ENCODE measurements around the gene ZNF358. TPM values are rescaled to one million over a fixed set of nuclear protein-coding genes. Genes with fewer than 3 reads are reported as not detected.
A peak's percentile ranks its signal among the peaks of the same experiment; 100 is the strongest.

ZNF358 gene
- polyA plus RNA-seq, 3 donors: 0.41 to 8.6 (median 1.0) TPM

- Mint-ChIP-seq H3K9me3 (peaks cover 0 to 3% (median 0%) of the 10 kb centered on the region in 7 donors), H3K4me1 (peaks cover 31% of the 10 kb centered on the region), H3K4me3 (no peak overlapping the region), H3K27me3 (ENCODE audit: low read depth in 3 of 3) (peaks cover 4 to 10% (median 5%) of the 10 kb centered on the region in 3 donors), H3K27ac (peak overlapping the region in 1 of 7 donors; percentile 63), H3K36me3 (peaks cover 9 to 24% of the 10 kb centered on the region in 2 donors)
- no peak for TF ChIP-seq CTCF (IDR thresholded peaks at IDR 0.05)
- peaks cover 27 to 30% of the 10 kb centered on the region in 2 donors for H3K4me1 ChIP-seq (ENCODE audit: control insufficient read depth in 1 of 2, insufficient read depth in 2 of 2, low read length in 2 of 2)
- H3K36me3 ChIP-seq (replicated peaks in 1 of 2; ENCODE audit: control insufficient read depth in 1 of 2, insufficient read depth in 2 of 2, low read length in 2 of 2): peaks cover under 1% of the 10 kb centered on the region in 2 donors
- H2AFZ ChIP-seq (ENCODE audit: insufficient read depth, low read depth, low read length, poor library complexity, severe bottlenecking): no peak overlapping the region
- no peaks in the 10 kb centered on the region for H3K27me3 ChIP-seq (ENCODE audit: control insufficient read depth in 2 of 2, insufficient read depth in 2 of 2, low read length in 2 of 2)
- peaks cover 6% of the 10 kb centered on the region for H4K20me1 ChIP-seq (ENCODE audit: insufficient read depth, low read length)
- H3K9me3 ChIP-seq (replicated peaks in 1 of 2; ENCODE audit: control insufficient read depth in 1 of 2, insufficient read depth in 1 of 2, low read length in 2 of 2): no peaks in the 10 kb centered on the region
- H3K4me3 ChIP-seq (replicated peaks in 1 of 3; ENCODE audit: low read depth in 2 of 3, low read length in 3 of 3): no peak overlapping the region
- DNase-seq: no peak
- no peak overlapping the region for H3K4me2 ChIP-seq (replicated peaks; ENCODE audit: extremely low read depth, low read length, poor library complexity, severe bottlenecking)
- H3K79me2 ChIP-seq (ENCODE audit: insufficient read depth, low read length): no peaks in the 10 kb centered on the region
- intact Hi-C loops (cut with micrococcal nuclease): no loop called here
- no peak overlapping the region for H3K9ac ChIP-seq (ENCODE audit: insufficient read depth, low read length, poor library complexity, severe bottlenecking)
- 87% methylated on average over 28 of the region's 35 CpGs for WGBS (ENCODE audit: insufficient coverage)
- H3K27ac ChIP-seq (ENCODE audit: low read depth in 1 of 2, low read length in 2 of 2): no peak overlapping the region
Measured at GRCh38 chr19:7476777-7477494, 39.0 kb upstream of the ZNF358 start.

GRCh38 chr19:7477758-7478157 lies 38.1 kb upstream of the ZNF358 start:
- no peak overlapping the region for H3K4me2 ChIP-seq (replicated peaks; ENCODE audit: extremely low read depth, low read length, poor library complexity, severe bottlenecking)
- no peaks in the 10 kb centered on the region for H3K36me3 ChIP-seq (replicated peaks in 1 of 2; ENCODE audit: control insufficient read depth in 1 of 2, insufficient read depth in 2 of 2, low read length in 2 of 2)
- H3K9ac ChIP-seq (ENCODE audit: insufficient read depth, low read length, poor library complexity, severe bottlenecking): no peak overlapping the region
- no peak overlapping the region for H3K27ac ChIP-seq (ENCODE audit: low read depth in 1 of 2, low read length in 2 of 2)
- intact Hi-C loops (cut with micrococcal nuclease): no loop called here
- no peak for DNase-seq
- no peaks in the 10 kb centered on the region for H3K79me2 ChIP-seq (ENCODE audit: insufficient read depth, low read length)
- no peak overlapping the region for H2AFZ ChIP-seq (ENCODE audit: insufficient read depth, low read depth, low read length, poor library complexity, severe bottlenecking)
- no peaks in the 10 kb centered on the region for H4K20me1 ChIP-seq (ENCODE audit: insufficient read depth, low read length)
- peaks cover 2 to 10% (median 6%) of the 10 kb centered on the region in 3 donors for H3K27me3 Mint-ChIP-seq (ENCODE audit: low read depth in 3 of 3)
- no peak overlapping the region for H3K4me3 ChIP-seq (replicated peaks in 1 of 3; ENCODE audit: low read depth in 2 of 3, low read length in 3 of 3)
- H3K4me1 Mint-ChIP-seq: peaks cover 26% of the 10 kb centered on the region
- no peaks in the 10 kb centered on the region for H3K9me3 ChIP-seq (replicated peaks in 1 of 2; ENCODE audit: control insufficient read depth in 1 of 2, insufficient read depth in 1 of 2, low read length in 2 of 2)
- no peak for TF ChIP-seq CTCF (IDR thresholded peaks at IDR 0.05)
- no peak overlapping the region for H3K4me3 Mint-ChIP-seq
- H3K27ac Mint-ChIP-seq: no peak overlapping the region
- H3K27me3 ChIP-seq (ENCODE audit: control insufficient read depth in 2 of 2, insufficient read depth in 2 of 2, low read length in 2 of 2): no peaks in the 10 kb centered on the region
- WGBS (ENCODE audit: insufficient coverage): 99% methylated on average over 7 of the region's 10 CpGs
- H3K9me3 Mint-ChIP-seq: peaks cover 0 to 3% (median 0%) of the 10 kb centered on the region in 7 donors
- peaks cover 23 to 28% of the 10 kb centered on the region in 2 donors for H3K4me1 ChIP-seq (ENCODE audit: control insufficient read depth in 1 of 2, insufficient read depth in 2 of 2, low read length in 2 of 2)
- peaks cover 6 to 22% of the 10 kb centered on the region in 2 donors for H3K36me3 Mint-ChIP-seq

Measured in CD14-positive monocyte (primary cell).